HG02840 (cell line): ENCODE measurements around the gene ADAMTSL2.

ENCODE experiments used
- ATAC-seq: cut with Tn5 transposase; IDR thresholded peaks from one replicate; pipeline ENCODE4 v1.9.1; 2021; ENCODE audit warnings: mild to moderate bottlenecking, moderate library complexity, moderate number of reproducible peaks; ENCODE audit not compliant: unreplicated experiment, low FRiP score

Gene ADAMTSL2

GRCh38 chr9:133534346-133535291, at the start of gene ADAMTSL2:
Gene ADAMTSL2, plus strand, starts transcription at chr9:133534704. Its CDS starts 2,009 bp downstream, at chr9:133536713.
- no peak for ATAC-seq

- no peak for ATAC-seq
These were observed 48.8 kb upstream of the ADAMTSL2 start for GRCh38 chr9:133485531-133486260.

- ATAC-seq, result no peak
These were observed 47.2 kb upstream of the ADAMTSL2 start for GRCh38 chr9:133487331-133487725.

GRCh38 chr9:133488686-133489252, 45.7 kb upstream of the ADAMTSL2 start:
- ATAC-seq, result no peak

GRCh38 chr9:133489253-133490190, 45.0 kb upstream of the ADAMTSL2 start:
- no peak for ATAC-seq

- no peak for ATAC-seq
These were observed 44.3 kb upstream of the ADAMTSL2 start for GRCh38 chr9:133490201-133490681.

- ATAC-seq, result no peak
These were observed 43.4 kb upstream of the ADAMTSL2 start for GRCh38 chr9:133490865-133491655.

GRCh38 chr9:133491656-133491925, 42.9 kb upstream of the ADAMTSL2 start:
- ATAC-seq, result no peak

- no peak for ATAC-seq
These were observed 42.2 kb upstream of the ADAMTSL2 start for GRCh38 chr9:133492061-133493021.

GRCh38 chr9:133493428-133493827, 41.1 kb upstream of the ADAMTSL2 start:
- no peak for ATAC-seq

GRCh38 chr9:133493845-133494540, 40.5 kb upstream of the ADAMTSL2 start:
- no peak for ATAC-seq

- ATAC-seq, result no peak
These were observed 39.7 kb upstream of the ADAMTSL2 start for GRCh38 chr9:133494636-133495326.

- ATAC-seq, result no peak
These were observed 38.9 kb upstream of the ADAMTSL2 start for GRCh38 chr9:133495327-133496293.

- no peak for ATAC-seq
These were observed 37.4 kb upstream of the ADAMTSL2 start for GRCh38 chr9:133496861-133497842.
